PFSK-1 (cell line): ENCODE data around the gene LY6G6C.

Experiments
- FOXP2 ChIP-seq: optimal IDR thresholded peaks from 2 replicates; pipeline ENCODE3; 2011; ENCODE audit warnings: borderline replicate concordance, control low read depth, inconsistent platforms; ENCODE audit not compliant: insufficient read depth; ENCODE audit errors: extremely low read length, extremely low read depth
- POLR2AphosphoS5 ChIP-seq: IDR thresholded peaks from 2 replicates; pipeline ENCODE4 v1.6.1; 2012; ENCODE audit warnings: low read depth, mild to moderate bottlenecking, control low read depth, low read length, moderate library complexity
- SIN3A ChIP-seq: IDR thresholded peaks from 2 replicates; pipeline ENCODE4 v1.6.1; 2012; ENCODE audit warnings: mild to moderate bottlenecking, low read length, moderate library complexity, borderline replicate concordance; ENCODE audit not compliant: insufficient read depth
- TAF1 ChIP-seq: IDR thresholded peaks from 2 replicates; pipeline ENCODE4 v1.6.1; 2012; ENCODE audit warnings: low read length, control low read depth, borderline replicate concordance; ENCODE audit not compliant: insufficient read depth
- TF ChIP-seq, protein P1 (sequence below), 2 experiments: IDR thresholded peaks; 2 replicates each; pipeline versions ENCODE4 v1.6.1 to v1.8.0; 2011 to 2012; ENCODE audit warnings: low read depth in 2 of 2, low read length in 2 of 2, control low read depth in 1 of 2, inconsistent platforms in 1 of 2, mild to moderate bottlenecking in 1 of 2, moderate library complexity in 1 of 2; ENCODE audit not compliant: insufficient read depth in 1 of 2

DNA sequence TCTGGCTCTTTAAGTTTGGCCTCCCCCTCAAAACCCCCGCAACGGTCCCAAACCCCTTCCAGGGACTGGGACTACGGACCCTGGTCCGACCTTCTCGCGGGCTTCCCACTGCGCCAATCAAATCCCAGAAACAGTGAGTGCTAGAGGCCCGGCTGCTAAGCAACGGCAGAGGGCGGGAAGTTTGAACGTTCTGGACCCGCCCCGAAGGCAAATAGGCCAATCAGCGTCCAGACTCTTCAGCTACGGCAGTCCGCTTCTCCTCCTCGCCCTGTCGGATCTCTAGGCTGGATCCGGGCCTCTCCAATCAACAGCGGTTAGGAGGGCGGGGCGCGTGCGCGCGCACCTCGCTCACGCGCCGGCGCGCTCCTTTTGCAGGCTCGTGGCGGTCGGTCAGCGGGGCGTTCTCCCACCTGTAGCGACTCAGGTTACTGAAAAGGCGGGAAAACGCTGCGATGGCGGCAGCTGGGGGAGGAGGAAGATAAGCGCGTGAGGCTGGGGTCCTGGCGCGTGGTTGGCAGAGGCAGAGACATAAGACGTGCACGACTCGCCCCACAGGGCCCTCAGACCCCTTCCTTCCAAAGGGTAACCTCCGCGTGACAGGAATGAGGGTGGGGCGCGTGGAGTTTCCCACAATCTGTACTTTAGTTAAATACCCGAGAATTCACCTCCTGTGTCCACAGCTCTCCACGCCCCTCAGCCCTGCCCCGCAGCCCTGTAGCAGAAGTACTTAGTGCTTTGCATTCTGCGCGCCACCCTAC, 18.3 kb upstream of the LY6G6C start, which contains the start of gene MSH5:
- TF ChIP-seq, protein P1, sequence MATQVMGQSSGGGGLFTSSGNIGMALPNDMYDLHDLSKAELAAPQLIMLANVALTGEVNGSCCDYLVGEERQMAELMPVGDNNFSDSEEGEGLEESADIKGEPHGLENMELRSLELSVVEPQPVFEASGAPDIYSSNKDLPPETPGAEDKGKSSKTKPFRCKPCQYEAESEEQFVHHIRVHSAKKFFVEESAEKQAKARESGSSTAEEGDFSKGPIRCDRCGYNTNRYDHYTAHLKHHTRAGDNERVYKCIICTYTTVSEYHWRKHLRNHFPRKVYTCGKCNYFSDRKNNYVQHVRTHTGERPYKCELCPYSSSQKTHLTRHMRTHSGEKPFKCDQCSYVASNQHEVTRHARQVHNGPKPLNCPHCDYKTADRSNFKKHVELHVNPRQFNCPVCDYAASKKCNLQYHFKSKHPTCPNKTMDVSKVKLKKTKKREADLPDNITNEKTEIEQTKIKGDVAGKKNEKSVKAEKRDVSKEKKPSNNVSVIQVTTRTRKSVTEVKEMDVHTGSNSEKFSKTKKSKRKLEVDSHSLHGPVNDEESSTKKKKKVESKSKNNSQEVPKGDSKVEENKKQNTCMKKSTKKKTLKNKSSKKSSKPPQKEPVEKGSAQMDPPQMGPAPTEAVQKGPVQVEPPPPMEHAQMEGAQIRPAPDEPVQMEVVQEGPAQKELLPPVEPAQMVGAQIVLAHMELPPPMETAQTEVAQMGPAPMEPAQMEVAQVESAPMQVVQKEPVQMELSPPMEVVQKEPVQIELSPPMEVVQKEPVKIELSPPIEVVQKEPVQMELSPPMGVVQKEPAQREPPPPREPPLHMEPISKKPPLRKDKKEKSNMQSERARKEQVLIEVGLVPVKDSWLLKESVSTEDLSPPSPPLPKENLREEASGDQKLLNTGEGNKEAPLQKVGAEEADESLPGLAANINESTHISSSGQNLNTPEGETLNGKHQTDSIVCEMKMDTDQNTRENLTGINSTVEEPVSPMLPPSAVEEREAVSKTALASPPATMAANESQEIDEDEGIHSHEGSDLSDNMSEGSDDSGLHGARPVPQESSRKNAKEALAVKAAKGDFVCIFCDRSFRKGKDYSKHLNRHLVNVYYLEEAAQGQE (IDR thresholded peaks at IDR 0.05; ENCODE audit: insufficient read depth in 1 of 2, low read depth in 2 of 2, low read length in 2 of 2): no peak
- TF ChIP-seq POLR2AphosphoS5 (peak; percentile 93), TAF1 (peak; percentile 82), SIN3A (0 out of 2 replicates have a peak, but pooled peaks have one; percentile 11), FOXP2 (no peak)
